ENCODE results near the gene RNF34.

DNA sequence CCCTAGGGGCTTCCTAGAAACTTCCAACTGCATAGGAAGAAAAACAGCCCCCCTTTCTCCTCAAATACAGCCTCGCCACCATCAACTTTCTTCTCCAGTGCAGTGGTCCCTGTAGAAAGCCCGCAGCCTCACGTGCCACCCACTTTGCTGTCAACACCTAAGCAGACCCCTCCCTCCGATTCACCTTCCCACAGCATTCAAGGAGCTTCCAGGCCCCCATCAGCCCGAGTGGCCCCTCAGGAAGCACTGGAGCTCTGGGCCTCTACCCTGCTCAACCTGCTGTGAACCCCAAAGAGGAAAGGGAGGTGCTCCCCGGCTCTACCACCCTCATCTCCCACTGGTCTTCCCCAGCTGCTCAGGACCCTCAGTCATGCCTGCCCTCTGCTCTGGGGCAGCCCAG, 55.0 kb downstream of the RNF34 start:
- no peak for TF ChIP-seq POLR2AphosphoS5 (IDR thresholded peaks at IDR 0.05; ENCODE audit: low read depth, low read length)
- no peak for TF ChIP-seq SPI1 (IDR thresholded peaks at IDR 0.05; ENCODE audit: low read depth, low read length)
- no peak for TF ChIP-seq POLR2A (IDR thresholded peaks at IDR 0.05; ENCODE audit: low read depth, low read length)
- no peak for TF ChIP-seq POU2F2 (IDR thresholded peaks at IDR 0.05; ENCODE audit: low read depth, low read length)
- no peak for TF ChIP-seq TAF1 (IDR thresholded peaks at IDR 0.05; ENCODE audit: low read depth, low read length)
- no peak for TF ChIP-seq PAX5 (IDR thresholded peaks at IDR 0.05; ENCODE audit: insufficient read depth, low read length, severe bottlenecking)
